ENCODE results near the gene CYP39A1. TPM values are rescaled to one million over a fixed set of nuclear protein-coding genes. Genes with fewer than 3 reads are reported as not detected.

Gene CYP39A1
- total RNA-seq, 4 donors from 2014 or later = 3.3 to 12.1 (median 5.6) TPM

- no peaks in the 10 kb centered on the region for H3K4me1 ChIP-seq
- DNase-seq (ENCODE audit: low spot score in 2 of 2) = no peak
- peaks cover 0 to 21% (median 0%) of the 10 kb centered on the region in 3 donors for H3K36me3 ChIP-seq
- H3K27ac ChIP-seq = no peak overlapping the region
- peaks cover 0 to 2% (median 0%) of the 10 kb centered on the region in 4 donors for H3K9me3 ChIP-seq
- no peak overlapping the region for H3K4me3 ChIP-seq
- 94 to 100% methylated on average over 1 of the region's 1 CpG for WGBS, 2 donors
- no peaks in the 10 kb centered on the region for H3K27me3 ChIP-seq
- TF ChIP-seq EP300 (IDR thresholded peaks at IDR 0.05) (no peak), POLR2A (IDR thresholded peaks at IDR 0.05) (no peak)
- TF ChIP-seq, protein P1, sequence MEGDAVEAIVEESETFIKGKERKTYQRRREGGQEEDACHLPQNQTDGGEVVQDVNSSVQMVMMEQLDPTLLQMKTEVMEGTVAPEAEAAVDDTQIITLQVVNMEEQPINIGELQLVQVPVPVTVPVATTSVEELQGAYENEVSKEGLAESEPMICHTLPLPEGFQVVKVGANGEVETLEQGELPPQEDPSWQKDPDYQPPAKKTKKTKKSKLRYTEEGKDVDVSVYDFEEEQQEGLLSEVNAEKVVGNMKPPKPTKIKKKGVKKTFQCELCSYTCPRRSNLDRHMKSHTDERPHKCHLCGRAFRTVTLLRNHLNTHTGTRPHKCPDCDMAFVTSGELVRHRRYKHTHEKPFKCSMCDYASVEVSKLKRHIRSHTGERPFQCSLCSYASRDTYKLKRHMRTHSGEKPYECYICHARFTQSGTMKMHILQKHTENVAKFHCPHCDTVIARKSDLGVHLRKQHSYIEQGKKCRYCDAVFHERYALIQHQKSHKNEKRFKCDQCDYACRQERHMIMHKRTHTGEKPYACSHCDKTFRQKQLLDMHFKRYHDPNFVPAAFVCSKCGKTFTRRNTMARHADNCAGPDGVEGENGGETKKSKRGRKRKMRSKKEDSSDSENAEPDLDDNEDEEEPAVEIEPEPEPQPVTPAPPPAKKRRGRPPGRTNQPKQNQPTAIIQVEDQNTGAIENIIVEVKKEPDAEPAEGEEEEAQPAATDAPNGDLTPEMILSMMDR (IDR thresholded peaks at IDR 0.05) = no peak
These were observed 33.9 kb downstream of the CYP39A1 start for GRCh38 chr6:46618726-46619125.

- Histone ChIP-seq H3K9me3 (no peaks in the 10 kb centered on the region), H3K27me3 (no peaks in the 10 kb centered on the region), H3K27ac (no peak overlapping the region), H3K4me1 (no peaks in the 10 kb centered on the region), H3K36me3 (no peaks in the 10 kb centered on the region), H3K4me3 (no peak overlapping the region)
- TF ChIP-seq, protein P1 (IDR thresholded peaks at IDR 0.05) = no peak
- TF ChIP-seq POLR2A (IDR thresholded peaks at IDR 0.05) (no peak), EP300 (IDR thresholded peaks at IDR 0.05) (no peak)
- 56 to 65% methylated on average over 2 of the region's 2 CpGs for WGBS, 2 donors
- DNase-seq (ENCODE audit: low spot score in 2 of 2) = no peak
These were observed 40.0 kb downstream of the CYP39A1 start for GRCh38 chr6:46612645-46613044.

DNA sequence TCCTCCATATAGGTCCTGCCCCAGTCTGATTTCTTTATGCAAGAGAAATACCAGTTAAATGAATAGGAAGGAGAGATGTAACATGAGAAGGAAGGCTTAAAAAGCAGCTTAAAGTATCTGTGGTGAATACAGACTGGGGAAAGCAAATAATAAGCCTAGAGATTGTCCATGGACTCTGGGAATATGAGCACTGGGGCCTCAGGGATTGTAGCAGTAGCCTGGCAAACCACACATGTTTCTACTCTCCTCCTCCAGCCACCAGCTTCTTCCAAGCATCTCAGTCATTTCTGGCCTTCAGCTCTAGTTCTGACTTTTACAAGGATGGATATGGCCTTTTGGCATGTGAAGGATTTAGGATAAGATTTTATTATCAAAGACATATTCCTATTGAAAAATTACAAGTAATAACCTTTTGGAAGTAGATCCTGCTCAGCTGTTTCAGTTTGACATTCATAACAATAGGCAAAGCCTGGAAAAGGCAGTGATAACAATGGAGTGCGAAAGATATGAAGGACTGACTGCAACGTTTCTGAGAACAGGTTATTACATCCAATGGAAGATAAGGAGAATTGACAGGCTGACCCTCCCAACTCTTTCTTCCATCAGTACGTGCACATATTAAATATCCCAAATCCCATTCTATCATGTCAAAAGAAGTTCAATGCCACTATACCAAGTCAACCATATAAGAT, 41.6 kb downstream of the CYP39A1 start:
- H3K27me3 ChIP-seq = no peaks in the 10 kb centered on the region
- 81 to 82% methylated on average over 3 of the region's 3 CpGs for WGBS, 2 donors
- no peaks in the 10 kb centered on the region for H3K9me3 ChIP-seq
- H3K27ac ChIP-seq = no peak overlapping the region
- TF ChIP-seq EP300 (IDR thresholded peaks at IDR 0.05) (no peak), POLR2A (IDR thresholded peaks at IDR 0.05) (no peak)
- TF ChIP-seq, protein P1 (IDR thresholded peaks at IDR 0.05) = no peak
- H3K4me1 ChIP-seq = no peaks in the 10 kb centered on the region
- DNase-seq (ENCODE audit: low spot score in 2 of 2) = no peak
- no peak overlapping the region for H3K4me3 ChIP-seq
- no peaks in the 10 kb centered on the region for H3K36me3 ChIP-seq

GRCh38 chr6:46606338-46606737, 46.3 kb downstream of the CYP39A1 start:
- Histone ChIP-seq H3K27me3 (no peaks in the 10 kb centered on the region), H3K9me3 (no peaks in the 10 kb centered on the region), H3K4me1 (no peaks in the 10 kb centered on the region), H3K36me3 (no peaks in the 10 kb centered on the region), H3K4me3 (no peak overlapping the region), H3K27ac (no peak overlapping the region)
- TF ChIP-seq POLR2A (IDR thresholded peaks at IDR 0.05) (no peak), EP300 (IDR thresholded peaks at IDR 0.05) (no peak)
- TF ChIP-seq, protein P1 (IDR thresholded peaks at IDR 0.05) = no peak
- DNase-seq (ENCODE audit: low spot score in 2 of 2) = no peak
- 51 to 65% methylated on average over 3 of the region's 3 CpGs for WGBS, 2 donors

DNA sequence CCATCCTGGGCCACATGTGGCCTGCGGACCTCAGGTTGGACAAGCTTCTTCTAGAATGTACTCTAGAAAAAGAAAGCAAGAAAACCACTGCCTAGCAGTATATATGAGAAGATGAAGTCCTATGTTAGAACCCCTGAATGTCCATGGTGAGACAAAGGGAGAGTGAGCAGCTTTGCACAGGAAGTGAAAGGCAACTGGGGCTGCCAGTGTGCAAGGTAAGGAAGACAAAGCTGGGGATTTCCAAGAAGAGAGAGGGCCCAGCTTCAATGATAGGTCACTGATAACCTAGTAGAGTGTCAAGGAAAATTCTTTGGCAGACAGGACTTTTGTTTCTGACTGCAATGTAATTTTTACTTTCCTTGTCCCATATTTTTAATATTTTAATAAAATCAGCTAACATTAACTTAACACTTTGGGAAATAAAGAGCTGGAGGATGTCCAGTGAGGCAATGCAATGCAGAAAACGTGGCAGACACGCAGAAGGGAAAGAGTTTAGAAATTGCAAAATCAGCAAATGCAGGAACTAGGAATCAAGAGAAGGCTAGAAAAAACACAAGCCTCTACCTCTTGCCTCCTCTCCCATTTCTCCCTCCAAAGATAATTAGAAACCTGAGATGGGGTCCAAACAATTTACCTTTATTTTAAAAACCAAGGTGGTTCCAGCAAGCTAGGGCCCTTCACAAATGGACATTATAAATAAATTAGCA, 47.4 kb downstream of the CYP39A1 start:
- no peak for DNase-seq (ENCODE audit: low spot score in 2 of 2)
- WGBS, 2 donors = 83% methylated on average over 3 of the region's 3 CpGs
- Histone ChIP-seq H3K27ac (no peak overlapping the region), H3K36me3 (no peaks in the 10 kb centered on the region), H3K27me3 (no peaks in the 10 kb centered on the region), H3K9me3 (no peaks in the 10 kb centered on the region), H3K4me3 (no peak overlapping the region), H3K4me1 (no peaks in the 10 kb centered on the region)
- TF ChIP-seq POLR2A (IDR thresholded peaks at IDR 0.05) (no peak), EP300 (IDR thresholded peaks at IDR 0.05) (no peak)
- TF ChIP-seq, protein P1 (IDR thresholded peaks at IDR 0.05) = no peak
